Right lung (tissue), 5 donors: ENCODE measurements around the gene ANAPC2. TPM values are rescaled to one million over a fixed set of nuclear protein-coding genes. Genes with fewer than 3 reads are reported as not detected.

Source experiments
- DNase-seq, 2 donors: peaks; one replicate each; pipeline ENCODE4 v3.0.0-alpha.2; 2013
- polyA plus RNA-seq, 5 donors: library from polyadenylated mRNA; unstranded; fragments of 120-200 nt; gene quantifications; one replicate each; pipeline versions ENCODE4 v1.2.1 to v1.2.3, GENCODE V29; 2013; ENCODE audit warnings: inconsistent platforms in 1 of 5, low replicate concordance in 1 of 5; ENCODE audit not compliant: insufficient read length in 5 of 5, insufficient read depth in 1 of 5

The ANAPC2 gene
- polyA plus RNA-seq, 5 donors: 34.4 to 53.0 (median 44.4) TPM

DNA sequence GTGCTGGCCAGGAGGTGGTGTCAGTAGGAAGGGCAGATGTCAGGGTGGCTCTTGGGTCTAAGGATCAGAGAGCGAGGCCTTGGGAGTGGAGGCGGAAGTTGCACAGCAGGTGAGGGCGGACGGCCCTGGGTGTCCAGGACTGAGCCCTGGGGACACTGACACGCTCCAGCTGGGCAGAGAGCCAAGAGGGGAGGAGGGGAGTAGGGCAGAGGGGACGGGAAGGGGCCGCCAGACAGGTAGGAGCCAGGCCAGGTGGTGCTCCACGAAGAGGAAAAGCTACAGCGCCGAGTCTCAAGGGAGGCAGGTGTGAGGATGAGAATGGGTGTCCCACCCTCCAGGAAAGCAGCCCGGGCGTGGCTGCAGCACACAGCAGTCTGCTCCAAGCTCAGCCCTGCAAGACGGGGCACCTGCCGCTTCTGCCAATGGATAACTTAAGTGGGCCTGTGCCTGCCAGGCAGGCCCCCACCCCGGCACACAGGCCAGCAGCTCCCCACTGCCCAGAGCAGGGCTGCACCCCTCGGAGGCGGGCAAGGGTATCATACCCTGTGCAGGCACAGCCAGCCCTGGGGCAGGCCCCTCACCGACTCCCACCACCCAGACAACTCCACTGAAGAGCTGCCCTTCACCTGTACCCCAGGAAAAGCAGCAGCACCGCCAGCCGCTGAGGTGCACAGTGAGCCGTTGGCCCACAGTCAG, 7.3 kb upstream of the ANAPC2 start:
- DNase-seq: no peak

DNA sequence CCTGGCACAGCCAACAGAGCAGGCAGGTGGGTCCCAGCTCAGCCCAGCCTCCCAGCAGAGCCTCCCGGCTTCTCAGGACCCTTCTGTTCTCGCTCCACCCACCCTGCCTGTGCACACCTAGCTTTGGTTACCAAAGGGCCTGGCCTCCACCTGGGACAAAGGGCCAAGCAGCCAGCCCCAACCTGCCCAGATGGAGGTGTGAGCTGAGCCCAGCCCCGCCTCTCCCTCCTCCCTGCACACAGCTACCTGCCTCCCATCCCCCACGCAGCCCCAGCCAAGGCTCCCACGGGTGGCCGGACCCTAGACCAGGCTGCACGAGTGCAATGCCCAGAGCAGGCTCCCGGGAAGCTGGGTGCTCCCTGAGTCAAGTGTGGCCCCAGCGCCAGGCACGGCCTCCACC, 6.5 kb upstream of the ANAPC2 start:
- DNase-seq: no peak

DNA sequence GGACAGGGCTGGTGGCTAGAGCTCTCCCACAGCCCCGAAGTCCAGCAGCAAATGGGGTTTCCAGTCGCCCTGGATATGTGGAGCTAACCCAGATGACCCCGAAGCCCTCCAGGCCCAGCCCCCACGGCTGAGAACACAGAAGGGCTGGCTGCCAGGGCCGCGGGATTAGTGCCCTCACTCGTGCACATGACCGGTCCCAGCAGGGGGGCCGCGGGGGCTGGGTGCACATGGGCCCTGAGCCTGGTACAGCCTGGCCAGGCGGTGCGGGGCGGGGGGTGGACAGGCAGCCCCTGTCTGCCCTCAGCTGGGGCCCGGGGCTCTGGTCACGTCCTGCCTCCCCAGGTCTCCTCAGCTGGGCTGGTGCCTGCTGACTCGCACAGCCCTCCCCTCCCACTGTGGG, 6.0 kb upstream of the ANAPC2 start:
- DNase-seq: no peak

GRCh38 chr9:137193771-137194170, 5.4 kb upstream of the ANAPC2 start:
- no peak for DNase-seq

- no peak for DNase-seq
Observed at GRCh38 chr9:137192859-137193258, 4.5 kb upstream of the ANAPC2 start.

- DNase-seq: no peak
Observed at GRCh38 chr9:137192448-137192780, 4.1 kb upstream of the ANAPC2 start.

- no peak for DNase-seq
Observed at GRCh38 chr9:137191691-137192447, 3.5 kb upstream of the ANAPC2 start.

DNA sequence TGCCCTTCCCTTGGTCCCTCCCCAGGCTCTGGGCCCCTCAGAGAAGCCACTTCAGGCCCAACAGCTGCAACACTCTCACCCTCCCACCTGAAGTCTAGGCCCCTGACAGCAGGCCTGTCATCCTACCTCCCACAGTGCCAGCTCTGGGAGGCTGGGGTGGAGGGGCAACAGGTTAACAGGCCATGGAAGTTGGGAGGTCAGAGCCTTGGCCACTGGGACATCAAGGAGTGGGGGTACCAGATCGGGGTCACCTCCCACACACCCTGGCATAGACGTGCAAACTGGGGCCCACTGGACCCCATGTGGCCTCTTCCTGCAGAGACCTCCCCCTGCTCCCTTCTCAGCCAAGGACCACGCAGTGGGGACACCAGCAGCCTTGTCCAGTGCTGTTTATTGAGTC, 2.9 kb upstream of the ANAPC2 start:
- no peak for DNase-seq

DNA sequence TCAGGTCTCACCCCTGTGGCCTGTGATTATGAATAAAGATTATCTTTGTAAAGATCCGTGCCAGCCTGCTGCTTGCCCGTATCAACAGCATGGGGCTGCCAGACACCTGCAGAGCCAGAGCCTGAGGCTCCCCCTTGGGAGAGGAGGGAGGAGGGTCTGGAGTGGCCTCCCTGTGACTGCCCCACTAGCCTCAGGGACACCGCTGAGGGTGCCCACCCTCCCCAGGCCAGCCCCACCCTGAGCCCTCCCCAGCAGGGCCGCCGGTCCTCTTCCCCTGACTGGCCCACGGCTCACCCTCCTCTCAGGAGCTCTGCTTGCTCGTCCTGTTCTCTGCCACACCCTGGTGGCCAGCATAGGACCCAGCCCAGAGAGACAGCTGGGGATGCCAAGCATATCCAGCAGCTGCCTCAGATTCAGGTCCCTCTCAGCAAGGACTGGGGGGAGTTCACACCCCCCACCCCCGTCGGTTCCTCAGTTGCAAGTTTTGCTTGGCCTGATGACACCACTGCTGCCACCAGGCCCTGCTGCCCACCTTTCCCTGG, 2.0 kb upstream of the ANAPC2 start:
- DNase-seq: no peak

- no peak for DNase-seq
Observed at GRCh38 chr9:137189297-137190295, 1.2 kb upstream of the ANAPC2 start.

DNA sequence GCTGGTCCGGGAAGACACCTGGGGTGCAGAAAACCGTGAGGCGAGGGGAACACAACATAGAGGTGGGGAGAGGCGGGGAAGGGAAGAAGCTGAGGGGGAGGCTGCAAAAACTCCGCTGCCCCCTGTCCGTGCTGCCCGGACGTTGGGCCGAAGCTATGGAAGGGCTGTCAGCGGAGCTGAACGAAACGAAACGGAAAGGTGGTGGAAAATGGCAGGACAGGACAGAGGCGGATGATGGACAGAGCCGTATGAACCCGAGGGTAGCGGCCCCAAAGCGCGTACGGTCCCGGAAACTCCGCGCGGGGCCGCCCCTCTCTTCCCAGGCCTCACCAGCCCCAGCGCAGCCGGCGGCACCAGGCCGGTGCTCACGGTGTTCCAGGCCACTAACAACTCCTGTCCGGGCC, 272 bp downstream of the ANAPC2 start:
- DNase-seq: no peak

GRCh38 chr9:137187386-137187785, 974 bp downstream of the ANAPC2 start:
- DNase-seq: no peak

GRCh38 chr9:137186385-137186784, 2.0 kb downstream of the ANAPC2 start:
- DNase-seq: no peak

DNA sequence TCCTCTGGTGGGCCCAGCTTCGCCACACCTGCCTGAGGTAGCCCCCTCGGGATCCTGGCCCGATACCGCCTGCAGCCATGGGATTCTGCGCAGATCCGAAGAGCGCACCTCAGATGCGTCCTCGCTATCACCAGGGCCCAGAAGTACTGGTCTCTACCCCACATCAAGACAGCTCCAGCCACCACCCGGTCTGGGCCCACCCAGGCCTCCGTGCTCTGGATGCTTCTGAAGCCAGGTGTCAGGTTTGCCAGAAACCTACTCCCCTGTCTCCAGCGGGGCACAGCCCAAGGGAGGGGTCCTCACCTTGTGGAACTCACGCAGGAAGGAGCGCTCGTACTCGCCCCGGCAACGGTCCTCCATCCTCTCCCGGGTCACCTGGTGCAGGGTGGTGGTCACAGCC, 2.4 kb downstream of the ANAPC2 start:
- no peak for DNase-seq

DNA sequence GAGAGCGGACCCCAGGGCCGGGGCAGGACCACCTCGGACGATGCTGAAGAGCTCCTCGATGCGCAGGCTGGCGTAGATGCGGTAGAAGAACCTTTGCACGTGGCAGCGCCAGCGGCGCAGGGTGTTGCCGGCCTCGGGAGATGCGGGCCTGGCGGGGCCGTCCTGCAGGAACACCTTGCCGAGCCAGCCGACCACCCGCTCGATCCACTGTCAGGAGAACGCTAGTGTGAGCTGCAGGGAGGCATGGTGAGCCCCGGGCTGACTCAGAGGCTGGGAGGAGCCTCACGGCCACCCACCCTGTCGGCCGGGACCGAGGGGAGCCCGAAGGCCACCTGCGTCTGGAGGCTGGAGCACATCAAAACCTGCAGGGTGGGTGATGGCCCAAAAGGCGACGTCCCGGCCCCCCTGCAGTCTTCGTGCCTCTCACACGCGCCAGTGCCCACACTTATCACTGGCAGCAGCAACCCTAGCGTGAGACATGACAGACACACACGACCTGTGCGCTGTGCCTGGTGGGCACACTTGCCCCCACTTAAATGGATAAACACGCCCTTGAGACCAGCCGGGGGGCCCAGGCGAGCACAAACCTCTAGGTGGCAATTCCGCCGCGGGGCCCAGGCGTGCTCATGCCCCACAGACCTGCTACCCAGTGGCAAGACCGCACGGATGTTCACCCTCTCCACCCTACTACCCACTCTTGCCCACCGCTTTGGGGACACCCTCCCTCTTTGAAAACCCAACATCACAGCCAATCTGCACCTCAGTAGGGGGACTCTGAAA, 3.3 kb downstream of the ANAPC2 start:
- no peak for DNase-seq

- DNase-seq: no peak
Observed at GRCh38 chr9:137183980-137184595, 4.3 kb downstream of the ANAPC2 start.

GRCh38 chr9:137182836-137183235, 5.5 kb downstream of the ANAPC2 start:
- no peak for DNase-seq

DNA sequence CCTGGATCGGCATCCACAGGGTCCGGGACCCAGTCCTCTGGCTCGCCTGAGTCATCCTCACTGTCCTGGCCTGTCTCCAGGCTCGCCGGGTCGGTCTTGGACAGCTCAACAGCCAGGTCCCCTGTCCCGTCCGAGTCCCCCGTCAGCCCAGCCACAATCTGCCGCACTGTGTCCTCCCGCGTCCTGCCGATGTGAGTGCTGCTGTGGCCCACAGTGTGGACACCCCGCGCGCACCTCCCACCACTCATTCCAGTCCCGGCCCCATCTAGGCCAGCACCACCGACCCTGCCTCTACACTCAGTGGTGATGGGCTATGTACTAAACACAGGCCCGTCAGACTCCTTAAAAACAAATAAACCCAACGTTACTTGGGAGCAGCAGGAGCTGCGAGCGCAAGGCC, 6.7 kb downstream of the ANAPC2 start:
- no peak for DNase-seq

- DNase-seq: no peak
Observed at GRCh38 chr9:137180491-137180890, 7.9 kb downstream of the ANAPC2 start.

DNA sequence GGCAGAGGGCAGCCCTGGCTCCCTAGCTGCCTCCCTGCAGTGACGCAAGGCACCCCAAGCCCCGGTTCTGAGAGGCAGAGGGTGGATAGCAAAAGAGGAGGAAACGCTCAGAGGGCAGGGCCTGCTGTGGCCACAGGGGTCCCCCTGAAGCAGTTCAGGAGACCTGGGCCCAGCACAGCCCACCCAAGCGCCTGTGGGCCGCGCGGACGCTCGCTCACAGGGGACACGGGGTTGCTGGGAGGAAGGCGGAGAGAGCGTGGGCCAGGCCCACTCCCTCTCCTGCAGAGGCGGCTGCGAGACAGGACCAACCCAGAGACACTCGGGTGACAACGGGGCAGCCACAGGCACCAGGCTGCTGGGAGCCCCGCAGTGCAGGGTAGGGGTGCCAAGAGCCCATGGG, 8.6 kb downstream of the ANAPC2 start:
- no peak for DNase-seq
